CD4-positive, alpha-beta T cell treated with Interleukin-6 at 100 ng/mL for 8 hours (primary cell): ENCODE results near the gene NDUFB8.

Experiments
- DNase-seq: peaks from one replicate; pipeline ENCODE4 v3.0.0-alpha.2; 2020; ENCODE audit warnings: mixed read lengths, low spot score

Gene NDUFB8

GRCh38 chr10:100537475-100537874, 7.8 kb upstream of the NDUFB8 start:
- DNase-seq = no peak

- DNase-seq = peak; percentile 93
These were observed 6.2 kb upstream of the NDUFB8 start, which contains the start of gene HIF1AN for GRCh38 chr10:100535715-100536353. TSS of gene HIF1AN (plus strand) at chr10:100535943. CDS start at chr10:100535959, 16 bp downstream.

DNA sequence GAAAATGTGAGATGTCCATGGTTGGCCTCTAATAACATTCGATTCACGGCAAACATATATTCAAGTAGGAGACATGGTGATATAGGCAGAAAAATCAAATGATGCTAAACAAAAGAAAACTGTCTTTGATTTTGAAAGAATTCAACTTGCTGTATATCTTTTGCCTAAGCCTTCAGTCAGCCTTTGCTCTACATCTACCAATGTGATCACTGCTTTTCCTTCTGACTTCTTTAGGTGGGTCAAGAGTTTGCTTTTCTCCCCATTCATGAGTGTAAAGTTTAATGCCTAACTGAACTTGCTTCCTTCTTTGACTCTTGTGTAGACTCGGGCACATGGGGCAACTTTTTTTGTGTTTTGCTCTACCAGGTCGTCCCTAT, 5.7 kb upstream of the NDUFB8 start:
- DNase-seq = no peak

- no peak for DNase-seq
These were observed 5.1 kb upstream of the NDUFB8 start for GRCh38 chr10:100534726-100535125.

DNA sequence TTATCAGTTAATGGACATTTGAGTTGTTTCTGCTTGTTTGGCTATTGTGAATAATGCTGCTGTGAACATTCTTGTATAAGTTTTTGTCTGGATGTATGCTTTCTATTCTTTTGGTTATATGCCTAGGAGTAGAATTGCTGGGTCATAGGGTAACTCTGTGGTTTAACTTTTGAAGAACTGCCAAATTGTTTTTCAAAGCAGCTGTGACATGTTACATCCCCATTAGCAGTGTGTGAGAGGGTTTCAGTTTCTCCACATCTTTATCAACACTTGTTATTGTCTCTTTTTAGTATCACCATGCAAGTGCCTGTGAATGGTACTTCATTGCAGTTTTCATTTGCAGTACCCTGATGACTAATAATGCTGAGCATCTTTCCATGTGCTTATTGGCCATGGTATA, 2.1 kb upstream of the NDUFB8 start:
- DNase-seq = no peak

DNA sequence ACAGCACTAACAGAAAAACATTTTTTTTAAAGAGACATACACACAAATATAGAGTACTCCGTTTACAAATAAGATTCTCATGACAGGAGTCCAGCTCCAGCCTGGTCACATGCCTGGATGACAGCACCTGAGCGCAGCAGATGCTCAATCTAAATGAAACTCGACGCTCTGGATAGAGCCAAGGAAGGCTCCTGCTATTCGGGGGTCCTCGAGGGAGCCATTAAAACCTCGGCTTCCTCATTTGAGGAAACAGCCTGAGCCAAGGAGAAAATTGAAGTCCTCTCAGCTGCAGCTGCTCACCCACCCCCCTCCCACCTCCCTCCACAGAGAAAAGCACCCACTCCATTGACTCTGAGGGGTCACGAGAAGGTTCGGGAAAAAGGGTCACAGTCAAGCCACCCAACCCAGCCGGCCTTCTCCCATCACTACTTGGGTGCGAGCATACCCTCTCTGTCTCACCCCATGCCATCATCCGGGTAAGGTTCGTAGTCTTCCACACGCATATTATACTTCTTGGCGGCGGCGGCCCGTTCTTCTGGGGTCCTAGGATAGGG, 673 bp downstream of the NDUFB8 start:
- no peak for DNase-seq

GRCh38 chr10:100528123-100528886, 1.4 kb downstream of the NDUFB8 start:
- DNase-seq = peak; percentile 8

DNA sequence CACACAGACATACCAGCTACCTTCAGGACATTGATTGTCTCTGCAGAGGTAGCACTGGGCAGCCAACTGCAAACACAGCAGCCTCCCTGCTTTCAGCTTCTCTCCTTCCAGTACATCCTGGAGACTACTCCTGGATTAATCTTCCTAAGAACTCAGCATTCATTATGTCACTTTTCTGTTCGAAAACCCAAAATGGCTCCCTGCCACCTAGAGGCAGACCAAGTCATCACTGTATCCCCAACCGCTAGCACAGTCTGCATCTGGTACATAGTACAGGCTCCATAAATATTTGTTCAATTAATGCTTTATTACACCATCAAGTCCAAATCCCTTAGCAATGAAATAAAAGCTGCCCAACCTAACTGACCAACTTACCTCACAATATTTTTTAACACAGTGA, 5.0 kb downstream of the NDUFB8 start:
- DNase-seq = no peak

DNA sequence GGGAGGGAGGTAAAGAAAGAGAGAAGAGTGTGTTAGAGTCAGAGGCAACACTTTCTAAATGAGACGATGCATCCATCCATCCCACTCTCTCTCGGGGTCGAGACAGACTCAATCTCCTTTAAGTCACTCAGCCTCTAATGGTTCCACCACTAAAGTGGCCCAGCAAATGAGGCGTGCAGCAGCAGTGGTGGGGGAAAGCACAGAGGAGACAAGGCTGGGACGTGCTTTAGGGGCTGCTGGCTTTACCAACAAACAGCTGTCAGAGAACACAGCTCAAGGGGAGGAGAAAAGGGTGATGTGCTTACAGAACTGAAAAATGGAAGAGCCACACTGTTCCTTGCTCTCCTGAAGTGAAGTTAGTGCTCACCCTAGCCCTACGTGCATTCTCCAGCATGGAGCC, 5.5 kb downstream of the NDUFB8 start:
- no peak for DNase-seq

GRCh38 chr10:100522945-100523344, 6.7 kb downstream of the NDUFB8 start:
- no peak for DNase-seq

GRCh38 chr10:100522107-100522801, 7.4 kb downstream of the NDUFB8 start:
- no peak for DNase-seq

GRCh38 chr10:100520811-100521210, 8.9 kb downstream of the NDUFB8 start:
- no peak for DNase-seq

DNA sequence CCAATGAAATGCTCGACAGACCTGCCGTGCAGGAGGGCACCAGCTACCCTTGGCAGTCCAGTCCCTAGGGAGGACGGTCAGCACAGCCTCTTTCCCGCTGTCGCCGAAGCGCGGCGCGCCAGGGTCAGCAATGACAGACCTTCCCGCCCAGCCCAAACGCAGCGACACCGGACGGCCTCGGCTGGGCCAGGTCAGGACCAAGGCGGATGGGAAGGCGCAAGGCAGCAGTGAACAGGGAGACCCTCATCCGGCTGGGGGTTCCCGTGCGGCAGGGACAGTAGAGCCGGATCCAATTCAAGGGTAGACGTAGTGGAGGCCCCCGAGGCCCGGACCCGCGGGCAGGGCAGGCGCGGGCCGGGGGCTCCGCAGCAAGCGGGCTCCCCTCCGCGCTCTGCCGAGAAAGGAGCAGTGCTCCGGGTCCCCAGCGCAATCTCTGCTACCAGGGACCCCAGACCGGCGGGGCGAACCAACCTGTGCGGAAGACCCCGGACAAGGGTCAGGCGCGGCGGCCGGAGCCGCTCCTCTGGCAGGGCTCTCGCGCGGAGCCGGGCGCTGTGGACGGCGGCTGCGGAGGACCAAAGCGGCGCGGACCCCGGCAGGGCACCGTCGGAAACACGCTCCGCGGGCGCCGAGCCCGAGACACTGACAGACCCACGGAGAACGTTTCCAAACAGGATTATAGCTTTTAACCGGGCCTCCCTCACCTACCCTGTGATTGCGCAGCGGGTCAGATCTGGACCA, 10.2 kb downstream of the NDUFB8 start, which contains the start of gene SEC31B:
SEC31B (minus strand) TSS at position 551 of the 741 bp plus-strand sequence. CDS start 2,909 bp downstream, outside the sequence.
- DNase-seq = no peak

GRCh38 chr10:100518761-100519241, 10.9 kb downstream of the NDUFB8 start:
- peak; percentile 52 for DNase-seq

DNA sequence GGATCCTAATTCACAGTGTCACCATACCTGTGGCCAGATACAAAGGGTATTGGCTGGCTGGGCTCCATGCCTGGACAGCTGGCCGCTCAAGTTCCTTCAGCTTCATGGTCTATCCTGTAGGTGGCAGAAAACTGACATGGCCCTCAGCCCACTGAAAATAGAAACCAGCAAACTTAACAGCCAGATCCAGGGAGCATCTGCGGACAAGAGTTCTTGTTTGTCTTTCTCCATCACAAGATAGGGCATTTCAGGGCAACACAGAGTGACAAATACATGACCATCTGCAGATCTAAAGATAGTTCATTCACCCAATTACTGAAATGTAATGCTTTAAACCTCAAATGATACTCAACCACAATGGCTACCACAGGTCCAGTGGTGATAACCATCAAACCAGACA, 12.8 kb downstream of the NDUFB8 start:
- no peak for DNase-seq

DNA sequence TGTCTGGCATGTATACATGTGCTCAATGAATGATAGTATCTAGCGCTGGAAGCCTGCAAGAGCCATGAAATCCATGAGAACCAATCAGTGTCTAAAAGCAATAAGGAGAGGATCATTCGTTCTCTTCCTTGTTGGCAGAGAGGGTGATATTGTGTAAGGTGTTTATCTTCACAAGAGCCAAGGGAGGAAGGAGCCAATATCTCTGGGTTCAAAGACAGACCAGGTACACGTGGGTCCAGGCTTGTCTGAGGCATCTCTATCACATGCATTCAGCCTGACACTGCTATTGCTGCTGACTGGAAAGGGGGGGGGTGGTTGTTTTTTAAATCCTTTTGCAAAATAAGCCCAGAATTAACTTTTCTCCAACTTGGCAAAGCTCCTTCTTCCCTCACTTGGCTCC, 14.1 kb downstream of the NDUFB8 start:
- no peak for DNase-seq

DNA sequence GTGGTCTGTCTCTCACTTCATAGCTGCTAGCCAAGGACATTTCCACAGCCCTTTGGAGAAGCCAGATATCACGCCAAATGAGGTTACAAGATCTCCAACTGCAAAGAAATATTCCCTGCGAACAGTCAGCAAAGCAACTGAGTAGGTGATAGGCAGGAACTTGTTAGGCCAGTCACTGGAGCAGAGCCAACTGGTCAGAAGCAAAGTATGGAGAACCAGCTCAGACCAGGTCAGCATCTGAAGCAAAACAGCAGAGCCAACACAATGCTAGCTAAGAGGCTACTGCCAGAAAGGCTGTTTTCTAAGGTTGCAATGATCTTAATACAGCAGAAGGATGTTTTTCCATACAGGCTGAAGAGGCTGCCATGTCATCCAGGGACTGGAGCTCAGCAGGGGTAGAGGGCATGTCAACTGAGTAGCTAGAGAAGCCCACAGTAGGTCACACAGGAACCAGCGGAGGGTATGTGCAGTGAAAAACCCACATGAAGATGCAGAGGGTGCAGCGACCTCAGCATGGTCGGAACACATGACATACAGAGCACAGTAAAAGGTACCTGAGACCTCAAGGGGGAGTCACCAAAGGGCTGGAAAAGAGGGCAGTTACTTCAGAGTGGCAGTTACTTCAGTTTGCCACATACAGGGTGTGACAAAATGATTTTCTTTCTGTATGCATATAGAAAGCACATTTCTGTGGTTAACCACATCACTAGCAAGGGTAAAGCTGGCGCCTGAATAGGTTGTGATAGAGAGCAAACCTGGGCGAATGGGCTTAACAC, 18.9 kb downstream of the NDUFB8 start:
- DNase-seq = peak; percentile 83

GRCh38 chr10:100509241-100509840, 20.3 kb downstream of the NDUFB8 start:
- DNase-seq = peak; percentile 64

DNA sequence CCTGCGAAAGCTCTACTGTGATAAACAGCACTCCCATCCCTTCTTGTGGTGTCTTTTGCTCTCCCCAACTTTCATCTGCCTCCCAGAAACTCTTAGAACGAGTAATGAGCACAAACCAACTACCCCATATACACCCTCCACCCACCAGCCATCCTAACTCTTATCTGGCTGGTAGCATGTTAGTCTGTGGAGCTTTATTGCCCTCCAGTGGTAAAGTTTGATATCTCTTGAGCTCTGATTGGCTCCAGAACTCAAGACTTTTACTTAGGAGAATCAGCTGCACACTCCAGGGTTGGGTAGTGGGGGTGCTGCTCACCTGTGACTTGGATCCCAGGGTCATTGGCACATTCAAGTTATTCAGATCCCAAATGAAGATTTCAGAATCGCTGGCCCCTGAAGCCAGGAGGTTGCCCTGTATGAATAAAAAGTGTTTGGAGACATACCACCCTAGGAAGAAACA, 20.9 kb downstream of the NDUFB8 start:
- DNase-seq = peak; percentile 78

GRCh38 chr10:100508266-100508665, 21.4 kb downstream of the NDUFB8 start:
- DNase-seq = no peak
